OCI-LY3 (cell line): ENCODE data around the gene VAV2.
A peak's percentile ranks its signal among the peaks of the same experiment; 100 is the strongest.

Source experiments
- EZH2phosphoT487 ChIP-seq: fragments of 200-600 bp; shearing (Covaris generic); IDR thresholded peaks from 2 replicates; pipeline ENCODE4 v1.6.1; 2018; ENCODE audit warnings: antibody characterized with exemption, mixed run types, low read depth
- TF ChIP-seq, protein P1 (sequence below): fragments of 200-600, 300-600 bp; sonication (generic); IDR thresholded peaks from 2 replicates; pipeline ENCODE4 v1.5.1; 2014; ENCODE audit warnings: antibody characterized with exemption, low read length, low read depth

GRCh38 chr9:133782157-133783130 lies 209.7 kb downstream of the VAV2 start:
- no peak for TF ChIP-seq EZH2phosphoT487
- TF ChIP-seq, protein P1, sequence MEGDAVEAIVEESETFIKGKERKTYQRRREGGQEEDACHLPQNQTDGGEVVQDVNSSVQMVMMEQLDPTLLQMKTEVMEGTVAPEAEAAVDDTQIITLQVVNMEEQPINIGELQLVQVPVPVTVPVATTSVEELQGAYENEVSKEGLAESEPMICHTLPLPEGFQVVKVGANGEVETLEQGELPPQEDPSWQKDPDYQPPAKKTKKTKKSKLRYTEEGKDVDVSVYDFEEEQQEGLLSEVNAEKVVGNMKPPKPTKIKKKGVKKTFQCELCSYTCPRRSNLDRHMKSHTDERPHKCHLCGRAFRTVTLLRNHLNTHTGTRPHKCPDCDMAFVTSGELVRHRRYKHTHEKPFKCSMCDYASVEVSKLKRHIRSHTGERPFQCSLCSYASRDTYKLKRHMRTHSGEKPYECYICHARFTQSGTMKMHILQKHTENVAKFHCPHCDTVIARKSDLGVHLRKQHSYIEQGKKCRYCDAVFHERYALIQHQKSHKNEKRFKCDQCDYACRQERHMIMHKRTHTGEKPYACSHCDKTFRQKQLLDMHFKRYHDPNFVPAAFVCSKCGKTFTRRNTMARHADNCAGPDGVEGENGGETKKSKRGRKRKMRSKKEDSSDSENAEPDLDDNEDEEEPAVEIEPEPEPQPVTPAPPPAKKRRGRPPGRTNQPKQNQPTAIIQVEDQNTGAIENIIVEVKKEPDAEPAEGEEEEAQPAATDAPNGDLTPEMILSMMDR, result peak; percentile 82
